ENCODE measurements around the gene FBN1.

Gene FBN1

DNA sequence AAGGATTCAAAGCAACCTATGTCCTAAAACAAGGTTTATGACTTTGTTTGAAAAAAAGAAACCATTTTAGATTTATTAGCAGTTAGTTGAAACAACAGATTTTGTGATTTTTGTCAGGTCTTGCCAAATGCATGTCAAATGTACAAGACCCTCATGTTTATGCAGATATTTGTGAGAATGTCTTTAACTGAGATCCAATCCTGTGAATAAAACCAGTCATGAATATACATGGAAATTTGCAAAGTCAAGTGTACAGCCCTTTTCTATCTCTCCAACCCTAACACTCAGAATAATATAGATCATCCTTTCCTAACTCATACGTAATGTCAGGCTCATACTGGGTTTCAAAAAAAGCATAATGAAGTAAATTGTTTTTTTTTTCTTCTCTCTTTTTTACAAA lies 237.9 kb downstream of the FBN1 start (continued):
- no peak for TF ChIP-seq ZNF341 (tag by site-specific recombination; IDR thresholded peaks at IDR 0.05; ENCODE audit: low read depth)

DNA sequence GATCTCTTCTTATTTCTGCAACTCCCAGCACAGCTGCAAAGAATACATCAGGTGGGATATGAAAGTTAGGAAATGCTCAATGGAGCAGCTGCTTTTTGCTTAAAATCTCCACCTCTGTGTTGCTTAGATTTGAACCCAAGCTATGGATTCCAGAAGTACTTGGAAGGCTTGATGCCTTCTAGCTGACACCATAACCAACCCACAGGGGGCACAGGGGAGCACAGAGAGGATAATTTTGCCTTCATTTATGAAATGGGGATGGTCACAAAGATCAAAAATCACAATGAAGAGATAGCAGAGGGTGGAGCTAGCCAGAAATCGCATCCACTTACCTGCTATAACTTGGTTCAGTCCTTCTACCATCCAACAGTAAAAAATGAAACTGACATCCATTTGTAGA lies 238.6 kb downstream of the FBN1 start:
- no peaks in the 10 kb centered on the region for H3K9me3 ChIP-seq (ENCODE audit: control insufficient read depth, insufficient read depth, low read depth, low read length)
- no peak overlapping the region for H3K4me3 ChIP-seq (ENCODE audit: low read depth, low read length)
- ChIA-PET POLR2A (no interaction called here), CTCF (interaction anchor here (0.5 to 1.5 kb wide), 9 partner anchors 12 to 243 kb away, joined by 3 to 5 read pairs (median 3); no protein-coding TSS in a partner anchor)
- TF ChIP-seq TRIM28 (IDR thresholded peaks at IDR 0.05; ENCODE audit: borderline replicate concordance, low read length) (no peak), GLI2 (tag by site-specific recombination; IDR thresholded peaks at IDR 0.05; ENCODE audit: borderline replicate concordance, low read depth) (no peak), ZNF37A (tag by site-specific recombination; IDR thresholded peaks at IDR 0.05) (no peak)
- no peak overlapping the region for H3K27ac ChIP-seq (ENCODE audit: extremely low read depth, low read depth, low read length)
- H3K36me3 ChIP-seq (ENCODE audit: control insufficient read depth in 2 of 2, insufficient read depth in 1 of 2, low read length in 2 of 2) = peaks cover 0 to 10% of the 10 kb centered on the region in 2 experiments; a peak in 1 of 3 replicates
- no peaks in the 10 kb centered on the region for H3K4me1 ChIP-seq (ENCODE audit: control insufficient read depth, insufficient read depth, low read length)

DNA sequence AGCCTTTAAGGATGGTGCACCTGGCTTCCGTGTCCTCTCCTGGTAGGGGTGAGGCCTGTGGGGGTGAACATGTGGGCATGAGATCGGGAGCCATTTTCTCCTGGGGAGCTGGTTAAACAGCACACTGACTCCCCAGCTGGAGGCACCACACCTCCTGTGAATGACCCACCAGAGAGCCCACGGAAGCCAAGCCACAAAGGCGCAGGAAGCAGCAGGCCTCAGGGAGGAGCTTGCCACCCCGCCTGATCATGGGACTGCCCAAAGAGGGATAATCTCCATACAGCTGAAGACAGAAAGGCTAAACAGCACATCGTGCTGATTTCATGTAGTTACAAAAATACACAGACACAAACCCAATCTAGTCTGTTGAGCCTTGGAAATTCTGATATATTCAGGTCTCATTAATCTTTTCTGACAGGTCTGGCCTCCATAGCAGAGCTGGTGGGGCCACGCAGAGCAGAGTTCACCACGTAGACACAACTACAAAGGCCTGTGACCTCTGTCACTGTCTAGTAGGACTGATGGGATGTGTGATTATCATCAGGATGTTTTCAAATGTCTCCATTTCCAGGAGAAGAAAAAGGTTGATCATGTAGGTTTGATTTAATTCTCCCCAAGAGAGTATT lies 239.1 kb downstream of the FBN1 start:
- Histone ChIP-seq H3K27ac (ENCODE audit: extremely low read depth, low read depth, low read length) (no peak overlapping the region), H3K4me3 (ENCODE audit: low read depth, low read length) (no peak overlapping the region), H3K4me1 (ENCODE audit: control insufficient read depth, insufficient read depth, low read length) (no peaks in the 10 kb centered on the region), H3K36me3 (ENCODE audit: control insufficient read depth in 2 of 2, insufficient read depth in 1 of 2, low read length in 2 of 2) (peaks cover 0 to 10% of the 10 kb centered on the region in 2 experiments; a peak in 1 of 3 replicates), H3K9me3 (ENCODE audit: control insufficient read depth, insufficient read depth, low read depth, low read length) (no peaks in the 10 kb centered on the region)
- ChIA-PET CTCF (interaction anchor here (0.7 to 1.5 kb wide), 5 partner anchors 50 to 244 kb away, joined by 3 to 5 read pairs (median 3); no protein-coding TSS in a partner anchor), POLR2A (no interaction called here)
- TF ChIP-seq ZIC2 (tag by site-specific recombination; IDR thresholded peaks at IDR 0.05) (peak; percentile 46), ZNF184 (tag by site-specific recombination; IDR thresholded peaks at IDR 0.05) (no peak)

DNA sequence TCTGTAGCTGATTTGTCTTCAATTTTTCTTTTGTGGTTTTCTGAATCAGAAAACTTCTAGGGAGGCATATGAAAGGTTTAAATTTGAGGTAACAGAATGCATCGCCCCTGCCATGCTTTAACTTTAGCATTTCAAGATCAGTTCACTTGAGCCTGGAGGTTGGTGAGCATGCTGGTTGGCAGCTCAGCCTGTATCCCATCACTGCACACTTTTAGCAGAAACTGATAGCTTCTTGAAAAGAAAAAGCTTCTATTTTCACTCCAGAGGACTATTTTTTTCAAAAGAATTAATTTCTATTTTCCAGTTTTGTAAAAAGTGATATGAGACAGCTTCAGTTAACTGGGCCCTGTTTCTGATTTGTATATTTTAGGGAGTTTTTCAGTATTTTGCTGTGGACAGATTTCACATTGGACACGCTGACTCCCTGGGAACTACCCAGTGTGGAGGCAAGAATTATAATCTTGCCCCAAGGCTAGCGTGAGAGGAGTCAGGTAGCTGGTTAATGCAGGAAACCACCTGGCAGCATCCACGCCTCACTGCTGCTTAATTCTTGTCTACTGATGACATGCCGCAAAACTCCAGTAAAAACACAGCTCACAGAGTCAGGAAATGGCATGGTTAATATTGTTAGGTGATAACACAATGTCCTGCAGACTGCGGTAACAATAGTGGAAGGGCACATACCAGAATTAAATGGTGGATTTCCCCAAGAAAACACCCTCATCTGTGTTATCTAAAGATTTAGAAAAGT lies 242.9 kb downstream of the FBN1 start:
- Histone ChIP-seq H3K36me3 (ENCODE audit: control insufficient read depth in 2 of 2, insufficient read depth in 1 of 2, low read length in 2 of 2) (no peaks in the 10 kb centered on the region), H3K27ac (ENCODE audit: extremely low read depth, low read depth, low read length) (no peak overlapping the region), H3K9me3 (ENCODE audit: control insufficient read depth, insufficient read depth, low read depth, low read length) (no peaks in the 10 kb centered on the region), H3K4me1 (ENCODE audit: control insufficient read depth, insufficient read depth, low read length) (no peaks in the 10 kb centered on the region), H3K4me3 (ENCODE audit: low read depth, low read length) (no peak overlapping the region)
- ChIA-PET CTCF (interaction anchor here (0.7 to 1.1 kb wide), 3 partner anchors 14 to 1913 kb away, joined by 3 to 4 read pairs (median 4); no protein-coding TSS in a partner anchor), POLR2A (no interaction called here)
- TF ChIP-seq ZNF174 (tag by site-specific recombination; IDR thresholded peaks at IDR 0.05) = no peak
- TF ChIP-seq, protein P1, sequence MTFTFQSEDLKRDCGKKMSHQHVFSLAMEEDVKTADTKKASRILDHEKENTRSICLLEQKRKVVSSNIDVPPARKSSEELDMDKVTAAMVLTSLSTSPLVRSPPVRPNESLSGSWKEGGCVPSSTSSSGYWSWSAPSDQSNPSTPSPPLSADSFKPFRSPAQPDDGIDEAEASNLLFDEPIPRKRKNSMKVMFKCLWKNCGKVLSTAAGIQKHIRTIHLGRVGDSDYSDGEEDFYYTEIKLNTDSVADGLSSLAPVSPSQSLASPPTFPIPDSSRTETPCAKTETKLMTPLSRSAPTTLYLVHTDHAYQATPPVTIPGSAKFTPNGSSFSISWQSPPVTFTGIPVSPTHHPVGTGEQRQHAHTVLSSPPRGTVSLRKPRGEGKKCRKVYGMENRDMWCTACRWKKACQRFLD (tag by site-specific recombination; IDR thresholded peaks at IDR 0.05) = no peak

DNA sequence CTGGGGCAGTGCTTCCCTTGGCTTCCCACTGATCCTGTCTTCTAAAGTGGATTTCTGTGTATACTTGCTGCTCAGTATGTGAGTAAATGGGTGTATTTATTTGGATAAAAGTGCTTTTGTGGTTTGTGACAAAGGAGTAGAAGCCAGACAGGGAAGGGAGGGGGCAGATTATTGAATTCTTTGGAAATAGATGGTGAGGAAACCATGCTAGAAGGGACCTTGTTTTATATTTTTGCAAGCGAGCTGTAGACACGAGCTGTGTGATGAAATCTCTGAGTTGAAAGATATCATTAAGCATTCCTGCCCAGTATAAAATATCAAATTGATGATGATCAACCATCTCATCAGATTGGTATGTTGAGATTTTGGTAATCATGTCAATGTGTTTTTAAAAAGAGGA lies 245.4 kb downstream of the FBN1 start:
- H3K4me3 ChIP-seq (ENCODE audit: low read depth, low read length) = no peak overlapping the region
- H3K4me1 ChIP-seq (ENCODE audit: control insufficient read depth, insufficient read depth, low read length) = no peaks in the 10 kb centered on the region
- no peaks in the 10 kb centered on the region for H3K9me3 ChIP-seq (ENCODE audit: control insufficient read depth, insufficient read depth, low read depth, low read length)
- no peak overlapping the region for H3K27ac ChIP-seq (ENCODE audit: extremely low read depth, low read depth, low read length)
- TF ChIP-seq ZBTB8A (tag by site-specific recombination; IDR thresholded peaks at IDR 0.05) (no peak), ZNF391 (tag by site-specific recombination; IDR thresholded peaks at IDR 0.05; ENCODE audit: borderline replicate concordance, low read depth) (no peak), BCL11B (tag by site-specific recombination; IDR thresholded peaks at IDR 0.05; ENCODE audit: low read depth) (no peak), HOXC10 (CRISPR knock-in tag; IDR thresholded peaks at IDR 0.05) (no peak), ZNF214 (tag by site-specific recombination; IDR thresholded peaks at IDR 0.05; ENCODE audit: borderline replicate concordance) (no peak), ZIC2 (tag by site-specific recombination; IDR thresholded peaks at IDR 0.05) (peak; percentile 44), ZNF416 (tag by site-specific recombination; IDR thresholded peaks at IDR 0.05) (no peak), PRDM1 (tag by site-specific recombination; IDR thresholded peaks at IDR 0.05) (no peak)
- CTCF ChIA-PET = no interaction called here
- no peaks in the 10 kb centered on the region for H3K36me3 ChIP-seq (ENCODE audit: control insufficient read depth in 2 of 2, insufficient read depth in 1 of 2, low read length in 2 of 2)
- POLR2A ChIA-PET = no interaction called here

Measured in HEK293 (cell line).